ENCODE data around the gene ITGB4. TPM values are rescaled to one million over a fixed set of nuclear protein-coding genes. Genes with fewer than 3 reads are reported as not detected.
A peak's percentile ranks its signal among the peaks of the same experiment; 100 is the strongest.

Gene ITGB4
- total and polyA plus RNA-seq, 9 of the 15 experiments (the other 6 are each of a cell fraction or from before 2014, with no cell fraction given), result 0.05 to 2.8 (median 0.76) TPM; not detected in 3

DNA sequence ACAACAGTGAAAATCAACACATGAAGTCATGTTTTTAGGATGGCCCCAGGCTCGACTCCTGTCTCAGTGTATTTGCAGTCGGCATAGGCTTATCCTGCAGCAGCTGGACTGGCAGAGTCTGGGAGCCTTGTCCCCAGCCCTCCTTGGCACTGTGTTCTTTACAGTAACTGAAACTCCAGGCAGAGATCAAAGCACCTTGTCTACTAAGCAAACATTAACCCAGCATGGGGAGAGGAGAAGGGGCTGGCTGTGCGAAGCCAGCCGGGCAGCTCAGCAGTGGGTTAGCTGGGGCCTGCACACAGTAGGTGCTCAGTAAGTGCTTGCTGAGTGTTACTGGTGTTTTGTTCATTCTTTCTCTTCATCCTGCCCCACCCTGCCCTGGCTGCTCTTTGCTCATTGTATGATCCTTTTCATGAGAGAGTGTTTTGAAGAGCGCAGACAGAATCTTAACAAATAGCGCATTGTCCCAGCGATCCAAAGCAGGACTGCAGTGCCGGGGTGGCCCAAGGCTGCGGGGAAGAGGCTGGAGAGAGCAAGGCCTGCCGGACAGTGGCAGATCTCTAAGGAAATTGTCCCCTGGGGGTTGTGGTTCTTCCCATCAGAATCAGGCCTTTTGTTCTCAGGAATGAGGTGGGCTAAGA lies 23.5 kb upstream of the ITGB4 start:
- no peak for FAIRE-seq
- Histone ChIP-seq H4K20me1 (replicated peaks; ENCODE audit: control insufficient read depth, insufficient read depth, low read length) (0 out of 2 replicates have a peak, but pooled peaks cover 8% of the 10 kb centered on the region), H3K4me3 (no peak overlapping the region), H3K9ac (ENCODE audit: insufficient read depth in 1 of 2, low read depth in 2 of 2, low read length in 2 of 2) (peak overlapping the region in 1 of 2 experiments; percentile 76; a peak in 1 of 4 replicates), H3K4me2 (ENCODE audit: insufficient read depth, low read length) (no peak overlapping the region), H3K4me1 (replicated peaks in 1 of 2; ENCODE audit: control insufficient read depth in 2 of 2, insufficient read depth in 2 of 2, low read length in 2 of 2) (peaks cover 5% of the 10 kb centered on the region in 2 experiments; a peak in 4 of 5 replicates), H3K79me2 (ENCODE audit: control insufficient read depth, insufficient read depth, low read length) (no peaks in the 10 kb centered on the region), H3K36me3 (ENCODE audit: control insufficient read depth, insufficient read depth, low read length) (peaks cover 85% of the 10 kb centered on the region), H3K27me3 (ENCODE audit: control insufficient read depth in 2 of 2, insufficient read depth in 2 of 2, low read length in 2 of 2) (no peaks in the 10 kb centered on the region), H2AFZ (ENCODE audit: low read depth, low read length) (no peak overlapping the region), H3K27ac (ENCODE audit: extremely low read depth, low read depth, low read length) (no peak overlapping the region), H3K9me1 (ENCODE audit: control insufficient read depth, insufficient read depth, low read length) (peaks cover 3% of the 10 kb centered on the region), H3K9me3 (replicated peaks; ENCODE audit: control insufficient read depth, insufficient read depth, low read depth, low read length) (no peaks in the 10 kb centered on the region)
- POLR2A ChIA-PET, result interaction anchor here (0.7 to 1.4 kb wide), 5 partner anchors 11 to 97 kb away, joined by 3 to 4 read pairs (median 4); no protein-coding TSS in a partner anchor
- no peak for DNase-seq (ENCODE audit: extremely low read depth in 1 of 4, low spot score in 3 of 4)
- TF ChIP-seq, protein P1, sequence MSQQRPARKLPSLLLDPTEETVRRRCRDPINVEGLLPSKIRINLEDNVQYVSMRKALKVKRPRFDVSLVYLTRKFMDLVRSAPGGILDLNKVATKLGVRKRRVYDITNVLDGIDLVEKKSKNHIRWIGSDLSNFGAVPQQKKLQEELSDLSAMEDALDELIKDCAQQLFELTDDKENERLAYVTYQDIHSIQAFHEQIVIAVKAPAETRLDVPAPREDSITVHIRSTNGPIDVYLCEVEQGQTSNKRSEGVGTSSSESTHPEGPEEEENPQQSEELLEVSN (IDR thresholded peaks at IDR 0.05; ENCODE audit: borderline replicate concordance in 1 of 2, extremely low read depth in 1 of 2, insufficient read depth in 1 of 2, insufficient read length in 1 of 2, low read depth in 1 of 2, low read length in 1 of 2, poor library complexity in 1 of 2, severe bottlenecking in 1 of 2), result no peak
- TF ChIP-seq ZKSCAN1 (IDR thresholded peaks at IDR 0.05; ENCODE audit: low read depth, low read length), result 0 out of 2 replicates have a peak, but pooled peaks have one; percentile 41
- TF ChIP-seq SMC3 (conservative IDR thresholded peaks at IDR 0.05; ENCODE audit: insufficient read depth, low read depth, low read length), result no peak
- ATAC-seq, result no peak
- BruUV-seq (replicated peaks), result no TSS peak
- intact Hi-C loops (cut with micrococcal nuclease) (no loop called here), in situ Hi-C loops (cut with MboI) (no loop called here)
- CTCF ChIA-PET (ENCODE audit: low intra/inter-chr PET ratio), result no interaction called here
- WGBS (ENCODE audit: insufficient coverage, low coverage, missing lambda C conversion rate), result 91% methylated on average over 8 of the region's 10 CpGs

Data from K562 (cell line).